K562 (cell line): ENCODE measurements around the gene HEXIM2. TPM values are rescaled to one million over a fixed set of nuclear protein-coding genes. Genes with fewer than 3 reads are reported as not detected.

Source experiments
- ATF7 ChIP-seq: fragments of 450-650 bp; IDR thresholded peaks from 2 replicates; pipeline ENCODE4 v1.7.1; 2014; ENCODE audit warnings: mild to moderate bottlenecking, moderate library complexity
- BRD9 ChIP-seq: fragments of 450-650 bp; IDR thresholded peaks from 2 replicates; pipeline ENCODE4 v1.6.1; 2018; ENCODE audit warnings: low read depth; ENCODE audit not compliant: partially characterized antibody
- DMBX1 ChIP-seq: fragments of 250-450 bp; sonication (Bioruptor Pico); IDR thresholded peaks from 2 replicates; pipeline ENCODE4 v1.8.0; 2022; ENCODE audit warnings: inconsistent platforms, mild to moderate bottlenecking, moderate library complexity, borderline replicate concordance
- EGR1 ChIP-seq: fragments of 450-650 bp; conservative IDR thresholded peaks from 2 replicates; pipeline ENCODE4 v1.6.1; 2017; ENCODE audit warnings: mild to moderate bottlenecking
- FOXP1 ChIP-seq: sonication (generic); formaldehyde crosslinking; IDR thresholded peaks from 2 replicates; pipeline ENCODE4 v1.8.0; 2022; ENCODE audit warnings: mild to moderate bottlenecking, missing genetic modification reagents
- HLTF ChIP-seq: fragments of 450-650 bp; IDR thresholded peaks from 2 replicates; pipeline ENCODE4 v1.6.1; 2016
- KLF1 ChIP-seq: fragments of 450-650 bp; IDR thresholded peaks from 2 replicates; pipeline ENCODE4 v1.6.1; 2016; ENCODE audit warnings: missing genetic modification characterization, missing compliant biosample characterization
- KLF16 ChIP-seq: IDR thresholded peaks from 2 replicates; pipeline ENCODE4 v1.6.1; 2016; ENCODE audit warnings: antibody characterized with exemption
- MTA2 ChIP-seq: fragments of 450-650 bp; IDR thresholded peaks from 2 replicates; pipeline ENCODE4 v1.6.1; 2016; ENCODE audit warnings: low read depth
- PCBP2 ChIP-seq: fragments of 200-400 bp; formaldehyde crosslinking; IDR thresholded peaks from 2 replicates; pipeline ENCODE4 v1.6.1; 2018; ENCODE audit warnings: low read length, low read depth, mild to moderate bottlenecking, moderate library complexity; ENCODE audit not compliant: poor library complexity, severe bottlenecking
- SAP30 ChIP-seq: fragments of 200-600 bp; sonication (generic); IDR thresholded peaks from 2 replicates; pipeline ENCODE4 v1.6.1; 2012; ENCODE audit warnings: borderline replicate concordance, low read depth, mild to moderate bottlenecking, moderate library complexity, low read length, control low read depth, inconsistent platforms; ENCODE audit not compliant: insufficient read depth, poor library complexity, severe bottlenecking
- SMARCA4 ChIP-seq: fragments of 450-650 bp; IDR thresholded peaks from 2 replicates; pipeline ENCODE4 v1.6.1; 2016
- SPI1 ChIP-seq: IDR thresholded peaks from 2 replicates; pipeline ENCODE4 v1.6.1; 2011; ENCODE audit warnings: low read depth, low read length, control low read depth, borderline replicate concordance
- ZNF175 ChIP-seq: fragments of 200-800 bp; sonication (Bioruptor generic); IDR thresholded peaks from 2 replicates; pipeline ENCODE4 v1.6.1; 2016; ENCODE audit warnings: low read depth, mild to moderate bottlenecking, missing genetic modification characterization, missing compliant biosample characterization
- ZNF212 ChIP-seq: fragments of 450-650 bp; formaldehyde crosslinking; IDR thresholded peaks from 2 replicates; pipeline ENCODE4 v1.4.0; 2020; ENCODE audit warnings: mild to moderate bottlenecking
- polyA plus RNA-seq, 8 experiments: library from polyadenylated mRNA; depleted of rRNA in 4 of 8; stranded (reverse) in 5 of 8; unstranded in 3 of 8; fragments of >200 nt; fragmentation: Nextera tagmentation in 2 of 8; fragmentation: Illumina TruSeq in 1 of 8; extraction: Ambion mirVana in 2 of 8; extraction: Trizol in 1 of 8; gene quantifications; 2 replicates each; pipeline versions ENCODE4 v1.2.1 to v1.2.3, GENCODE V29; 2011 to 2014; ENCODE audit warnings: inconsistent platforms in 1 of 8, missing spikeins in 1 of 8
- total RNA-seq, 7 experiments: library from RNA; depleted of rRNA in 6 of 7; stranded (reverse); fragments of >200 nt in 6 of 7; fragmentation: Illumina TruSeq in 2 of 7; extraction: Trizol in 2 of 7; gene quantifications; 2 replicates each; pipeline versions ENCODE4 v1.2.1 to v1.2.3, GENCODE V29; 2011 to 2021; ENCODE audit warnings: low replicate concordance in 1 of 7
- TF ChIP-seq, protein P1 (sequence below): fragments of 200-800 bp; sonication (Bioruptor generic); IDR thresholded peaks from 2 replicates; pipeline ENCODE4 v1.6.1; 2016; ENCODE audit warnings: missing genetic modification characterization, missing compliant biosample characterization
- TF ChIP-seq, protein P2 (sequence below): fragments of 200-400 bp; formaldehyde crosslinking; IDR thresholded peaks from 2 replicates; pipeline ENCODE4 v1.6.1; 2017; ENCODE audit warnings: mild to moderate bottlenecking, low read depth, low read length, moderate library complexity
- TF ChIP-seq, protein P3 (sequence below): fragments of 250-450 bp; sonication (Bioruptor Pico); IDR thresholded peaks from 2 replicates; pipeline ENCODE4 v1.5.0; 2021; ENCODE audit warnings: mild to moderate bottlenecking, borderline replicate concordance

HEXIM2 gene
- total and polyA plus RNA-seq, 9 of the 15 experiments (the other 6 are each of a cell fraction or from before 2014, with no cell fraction given) = 0.69 to 3.4 (median 1.1) TPM; not detected in 2

DNA sequence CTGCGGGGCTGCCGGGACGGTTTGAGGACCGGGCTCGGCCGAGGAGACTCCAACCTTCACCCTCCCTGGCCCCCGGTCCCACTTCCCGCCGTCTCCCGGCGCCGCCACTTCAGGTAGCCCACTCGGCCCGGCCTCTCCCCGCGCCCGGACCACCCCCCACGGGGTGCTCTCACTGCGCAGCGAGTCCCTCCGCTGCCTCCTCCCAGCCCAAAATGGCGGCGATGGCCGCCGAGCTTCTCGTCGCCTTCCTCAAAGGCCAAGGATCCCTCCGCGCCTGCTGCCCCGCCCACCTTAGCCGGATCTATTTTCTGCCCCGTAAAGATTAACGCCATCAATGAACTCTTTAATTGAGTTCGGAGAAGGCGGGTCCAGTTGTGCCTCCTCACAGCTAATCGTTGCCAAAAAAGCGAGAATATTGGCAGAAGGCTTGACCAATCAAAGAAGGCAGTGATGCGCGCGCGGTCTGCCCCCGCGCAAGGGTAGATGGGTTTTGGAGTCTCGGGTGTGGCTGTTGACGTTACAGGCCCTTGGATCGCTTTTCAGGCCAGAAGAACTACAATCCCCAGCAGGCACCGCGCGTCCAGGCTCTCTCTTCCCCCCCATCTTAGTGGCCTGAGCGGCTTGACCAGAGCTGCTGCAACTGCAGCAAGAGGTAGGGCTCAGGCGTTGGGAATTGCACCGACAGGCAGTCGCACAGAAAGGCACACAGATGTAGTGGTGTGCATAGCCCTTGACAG lies at the start of gene HEXIM2 (continued):
- TF ChIP-seq KLF16 (no peak), SAP30 (peak; percentile 37), SPI1 (0 out of 2 replicates have a peak, but pooled peaks have one; percentile 28), PCBP2 (no peak), FOXP1 (CRISPR knock-in tag) (peak; percentile 70; the same call in 1 of the 2 replicates), KLF1 (tag) (peak; percentile 6; the same call in 1 of the 2 replicates), ZNF212 (CRISPR knock-in tag) (no peak), HLTF (no peak), MTA2 (0 out of 2 replicates have a peak, but pooled peaks have one; percentile 16), BRD9 (peak; percentile 94), DMBX1 (CRISPR knock-in tag) (peak; percentile 76), ATF7 (peak; percentile 93), ZNF175 (CRISPR knock-in tag) (no peak), SMARCA4 (no peak), EGR1 (peak; percentile 71)
- TF ChIP-seq, protein P1, sequence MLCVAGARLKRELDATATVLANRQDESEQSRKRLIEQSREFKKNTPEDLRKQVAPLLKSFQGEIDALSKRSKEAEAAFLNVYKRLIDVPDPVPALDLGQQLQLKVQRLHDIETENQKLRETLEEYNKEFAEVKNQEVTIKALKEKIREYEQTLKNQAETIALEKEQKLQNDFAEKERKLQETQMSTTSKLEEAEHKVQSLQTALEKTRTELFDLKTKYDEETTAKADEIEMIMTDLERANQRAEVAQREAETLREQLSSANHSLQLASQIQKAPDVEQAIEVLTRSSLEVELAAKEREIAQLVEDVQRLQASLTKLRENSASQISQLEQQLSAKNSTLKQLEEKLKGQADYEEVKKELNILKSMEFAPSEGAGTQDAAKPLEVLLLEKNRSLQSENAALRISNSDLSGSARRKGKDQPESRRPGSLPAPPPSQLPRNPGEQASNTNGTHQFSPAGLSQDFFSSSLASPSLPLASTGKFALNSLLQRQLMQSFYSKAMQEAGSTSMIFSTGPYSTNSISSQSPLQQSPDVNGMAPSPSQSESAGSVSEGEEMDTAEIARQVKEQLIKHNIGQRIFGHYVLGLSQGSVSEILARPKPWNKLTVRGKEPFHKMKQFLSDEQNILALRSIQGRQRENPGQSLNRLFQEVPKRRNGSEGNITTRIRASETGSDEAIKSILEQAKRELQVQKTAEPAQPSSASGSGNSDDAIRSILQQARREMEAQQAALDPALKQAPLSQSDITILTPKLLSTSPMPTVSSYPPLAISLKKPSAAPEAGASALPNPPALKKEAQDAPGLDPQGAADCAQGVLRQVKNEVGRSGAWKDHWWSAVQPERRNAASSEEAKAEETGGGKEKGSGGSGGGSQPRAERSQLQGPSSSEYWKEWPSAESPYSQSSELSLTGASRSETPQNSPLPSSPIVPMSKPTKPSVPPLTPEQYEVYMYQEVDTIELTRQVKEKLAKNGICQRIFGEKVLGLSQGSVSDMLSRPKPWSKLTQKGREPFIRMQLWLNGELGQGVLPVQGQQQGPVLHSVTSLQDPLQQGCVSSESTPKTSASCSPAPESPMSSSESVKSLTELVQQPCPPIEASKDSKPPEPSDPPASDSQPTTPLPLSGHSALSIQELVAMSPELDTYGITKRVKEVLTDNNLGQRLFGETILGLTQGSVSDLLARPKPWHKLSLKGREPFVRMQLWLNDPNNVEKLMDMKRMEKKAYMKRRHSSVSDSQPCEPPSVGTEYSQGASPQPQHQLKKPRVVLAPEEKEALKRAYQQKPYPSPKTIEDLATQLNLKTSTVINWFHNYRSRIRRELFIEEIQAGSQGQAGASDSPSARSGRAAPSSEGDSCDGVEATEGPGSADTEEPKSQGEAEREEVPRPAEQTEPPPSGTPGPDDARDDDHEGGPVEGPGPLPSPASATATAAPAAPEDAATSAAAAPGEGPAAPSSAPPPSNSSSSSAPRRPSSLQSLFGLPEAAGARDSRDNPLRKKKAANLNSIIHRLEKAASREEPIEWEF (CRISPR knock-in tag) = no peak; the same call in 1 of the 2 replicates
- TF ChIP-seq, protein P2, sequence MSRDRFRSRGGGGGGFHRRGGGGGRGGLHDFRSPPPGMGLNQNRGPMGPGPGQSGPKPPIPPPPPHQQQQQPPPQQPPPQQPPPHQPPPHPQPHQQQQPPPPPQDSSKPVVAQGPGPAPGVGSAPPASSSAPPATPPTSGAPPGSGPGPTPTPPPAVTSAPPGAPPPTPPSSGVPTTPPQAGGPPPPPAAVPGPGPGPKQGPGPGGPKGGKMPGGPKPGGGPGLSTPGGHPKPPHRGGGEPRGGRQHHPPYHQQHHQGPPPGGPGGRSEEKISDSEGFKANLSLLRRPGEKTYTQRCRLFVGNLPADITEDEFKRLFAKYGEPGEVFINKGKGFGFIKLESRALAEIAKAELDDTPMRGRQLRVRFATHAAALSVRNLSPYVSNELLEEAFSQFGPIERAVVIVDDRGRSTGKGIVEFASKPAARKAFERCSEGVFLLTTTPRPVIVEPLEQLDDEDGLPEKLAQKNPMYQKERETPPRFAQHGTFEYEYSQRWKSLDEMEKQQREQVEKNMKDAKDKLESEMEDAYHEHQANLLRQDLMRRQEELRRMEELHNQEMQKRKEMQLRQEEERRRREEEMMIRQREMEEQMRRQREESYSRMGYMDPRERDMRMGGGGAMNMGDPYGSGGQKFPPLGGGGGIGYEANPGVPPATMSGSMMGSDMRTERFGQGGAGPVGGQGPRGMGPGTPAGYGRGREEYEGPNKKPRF = no peak
- TF ChIP-seq, protein P3, sequence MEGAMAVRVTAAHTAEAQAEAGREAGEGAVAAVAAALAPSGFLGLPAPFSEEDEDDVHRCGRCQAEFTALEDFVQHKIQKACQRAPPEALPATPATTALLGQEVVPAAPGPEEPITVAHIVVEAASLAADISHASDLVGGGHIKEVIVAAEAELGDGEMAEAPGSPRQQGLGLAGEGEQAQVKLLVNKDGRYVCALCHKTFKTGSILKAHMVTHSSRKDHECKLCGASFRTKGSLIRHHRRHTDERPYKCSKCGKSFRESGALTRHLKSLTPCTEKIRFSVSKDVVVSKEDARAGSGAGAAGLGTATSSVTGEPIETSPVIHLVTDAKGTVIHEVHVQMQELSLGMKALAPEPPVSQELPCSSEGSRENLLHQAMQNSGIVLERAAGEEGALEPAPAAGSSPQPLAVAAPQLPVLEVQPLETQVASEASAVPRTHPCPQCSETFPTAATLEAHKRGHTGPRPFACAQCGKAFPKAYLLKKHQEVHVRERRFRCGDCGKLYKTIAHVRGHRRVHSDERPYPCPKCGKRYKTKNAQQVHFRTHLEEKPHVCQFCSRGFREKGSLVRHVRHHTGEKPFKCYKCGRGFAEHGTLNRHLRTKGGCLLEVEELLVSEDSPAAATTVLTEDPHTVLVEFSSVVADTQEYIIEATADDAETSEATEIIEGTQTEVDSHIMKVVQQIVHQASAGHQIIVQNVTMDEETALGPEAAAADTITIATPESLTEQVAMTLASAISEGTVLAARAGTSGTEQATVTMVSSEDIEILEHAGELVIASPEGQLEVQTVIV (CRISPR knock-in tag) = no peak
